WTC11 (cell line): Measurements from ENCODE around the gene UGCG. TPM values are rescaled to one million over a fixed set of nuclear protein-coding genes. Genes with fewer than 3 reads are reported as not detected.

ENCODE experiments used
- ATAC-seq: fragments of 200-7000 bp; cut with Tn5 transposase; 2 replicates; pipeline ENCODE4 v1.10.0; 2021; ENCODE audit warnings: mild to moderate bottlenecking, moderate library complexity
- CTCF ChIA-PET: fragments of 300-600 bp; sonication (Branson Sonifier 250); formaldehyde crosslinking; loops from one replicate; lab custom pipeline; 2021; ENCODE audit warnings: antibody characterized with exemption; lab: Charles Lee
- POLR2A ChIA-PET: fragments of 350-600 bp; sonication (Branson Sonifier 250); formaldehyde crosslinking; loops from one replicate; lab custom pipeline; 2021; ENCODE audit warnings: antibody characterized with exemption; lab: Charles Lee
- DNase-seq: peaks from one replicate; pipeline ENCODE4 v3.0.0; 2021; ENCODE audit warnings: low spot score
- H3K27ac Mint-ChIP-seq: 2 replicates; pipeline ENCODE4 v1.8.0; 2021; ENCODE audit warnings: mixed read lengths
- H3K27me3 Mint-ChIP-seq: 2 replicates; pipeline ENCODE4 v1.8.0; 2021; ENCODE audit warnings: low read depth, mild to moderate bottlenecking, moderate library complexity, mixed read lengths
- H3K36me3 Mint-ChIP-seq: 2 replicates; pipeline ENCODE4 v1.8.0; 2021; ENCODE audit warnings: mixed read lengths
- H3K4me1 Mint-ChIP-seq: 2 replicates; pipeline ENCODE4 v1.8.0; 2022; ENCODE audit warnings: mixed read lengths
- H3K4me3 Mint-ChIP-seq: 2 replicates; pipeline ENCODE4 v1.8.0; 2021; ENCODE audit warnings: mild to moderate bottlenecking, moderate library complexity, mixed read lengths
- H3K9me3 Mint-ChIP-seq: 2 replicates; pipeline ENCODE4 v1.8.0; 2021; ENCODE audit warnings: mixed read lengths
- AFF4 ChIP-seq: sonication (generic); formaldehyde crosslinking; IDR thresholded peaks from 2 replicates; pipeline ENCODE4 v1.8.1; 2023; ENCODE audit warnings: mild to moderate bottlenecking, missing genetic modification reagents, borderline replicate concordance
- AR ChIP-seq: fragments of 250-450 bp; sonication (Bioruptor Pico); IDR thresholded peaks from 2 replicates; pipeline ENCODE4 v1.9.0; 2021; ENCODE audit warnings: mild to moderate bottlenecking
- ARID4B ChIP-seq: sonication (generic); formaldehyde crosslinking; IDR thresholded peaks from 2 replicates; pipeline ENCODE4 v1.8.0; 2023; ENCODE audit warnings: missing genetic modification reagents, mild to moderate bottlenecking, borderline replicate concordance
- E2F1 ChIP-seq: sonication (generic); formaldehyde crosslinking; IDR thresholded peaks from 2 replicates; pipeline ENCODE4 v1.8.0; 2022; ENCODE audit warnings: mild to moderate bottlenecking, missing genetic modification reagents
- ESRRA ChIP-seq: sonication (generic); formaldehyde crosslinking; IDR thresholded peaks from 2 replicates; pipeline ENCODE4 v1.8.1; 2022; ENCODE audit warnings: mild to moderate bottlenecking, missing genetic modification reagents, borderline replicate concordance
- ETV6 ChIP-seq: sonication (generic); formaldehyde crosslinking; IDR thresholded peaks from 2 replicates; pipeline ENCODE4 v1.8.1; 2022; ENCODE audit warnings: mild to moderate bottlenecking, missing genetic modification reagents
- FOXK1 ChIP-seq: sonication (generic); formaldehyde crosslinking; IDR thresholded peaks from 2 replicates; pipeline ENCODE4 v1.8.0; 2022; ENCODE audit warnings: mild to moderate bottlenecking, moderate library complexity, missing genetic modification reagents
- GTF2I ChIP-seq: fragments of 250-450 bp; sonication (Bioruptor Pico); conservative IDR thresholded peaks from 2 replicates; pipeline ENCODE4 v1.4.0; 2021; ENCODE audit warnings: mild to moderate bottlenecking
- HMGXB4 ChIP-seq: sonication (generic); formaldehyde crosslinking; IDR thresholded peaks from 2 replicates; pipeline ENCODE4 v1.8.1; 2023; ENCODE audit warnings: mild to moderate bottlenecking, moderate library complexity, missing genetic modification reagents
- IRF2 ChIP-seq: sonication (generic); formaldehyde crosslinking; IDR thresholded peaks from 2 replicates; pipeline ENCODE4 v1.8.0; 2022; ENCODE audit warnings: low read depth, missing genetic modification reagents, borderline replicate concordance
- JAZF1 ChIP-seq: fragments of 250-450 bp; sonication (Bioruptor Pico); IDR thresholded peaks from 2 replicates; pipeline ENCODE4 v1.9.0; 2021; ENCODE audit warnings: moderate library complexity, mild to moderate bottlenecking, inconsistent platforms
- MAX ChIP-seq: sonication (generic); formaldehyde crosslinking; IDR thresholded peaks from 2 replicates; pipeline ENCODE4 v1.8.0; 2022; ENCODE audit warnings: mild to moderate bottlenecking, missing genetic modification reagents
- NR1H2 ChIP-seq: sonication (generic); formaldehyde crosslinking; IDR thresholded peaks from 2 replicates; pipeline ENCODE4 v1.9.0; 2021; ENCODE audit warnings: mild to moderate bottlenecking, moderate library complexity, missing genetic modification reagents
- OVOL2 ChIP-seq: fragments of 250-450 bp; sonication (Bioruptor Pico); IDR thresholded peaks from 2 replicates; pipeline ENCODE4 v1.9.0; 2021; ENCODE audit warnings: mild to moderate bottlenecking, borderline replicate concordance
- PRRX2 ChIP-seq: fragments of 250-450 bp; sonication (Bioruptor Pico); IDR thresholded peaks from 2 replicates; pipeline ENCODE4 v1.8.0; 2021; ENCODE audit warnings: mild to moderate bottlenecking
- RELA ChIP-seq: sonication (generic); formaldehyde crosslinking; IDR thresholded peaks from 2 replicates; pipeline ENCODE4 v1.8.1; 2022; ENCODE audit warnings: missing genetic modification reagents, mild to moderate bottlenecking, borderline replicate concordance
- SMAD3 ChIP-seq: sonication (generic); formaldehyde crosslinking; IDR thresholded peaks from 2 replicates; pipeline ENCODE4 v1.8.0; 2022; ENCODE audit warnings: missing genetic modification reagents, mild to moderate bottlenecking, borderline replicate concordance
- ZBTB43 ChIP-seq: sonication (generic); formaldehyde crosslinking; IDR thresholded peaks from 2 replicates; pipeline ENCODE4 v1.8.1; 2023; ENCODE audit warnings: mild to moderate bottlenecking, missing genetic modification reagents
- total RNA-seq: library from RNA; stranded (reverse); gene quantifications from 3 replicates; pipeline ENCODE4 v1.2.3, GENCODE V29; 2021

The UGCG gene
- total RNA-seq, 1 experiment from 2014 or later, result 37.5 TPM

- ATAC-seq (no peak), DNase-seq (no peak)
- H3K27ac Mint-ChIP-seq, result no peak overlapping the region
- H3K9me3 Mint-ChIP-seq, result no peaks in the 10 kb centered on the region
- H3K4me3 Mint-ChIP-seq, result no peak overlapping the region
- ChIA-PET POLR2A (no interaction called here), CTCF (interaction anchor here (1.2 kb wide), 1 partner anchor 137 kb away, joined by 5 read pairs; no protein-coding TSS in a partner anchor)
- H3K36me3 Mint-ChIP-seq, result peaks cover 14% of the 10 kb centered on the region
- no peak for TF ChIP-seq E2F1 (CRISPR knock-in tag)
- TF ChIP-seq FOXK1 (CRISPR knock-in tag), result no peak
- TF ChIP-seq GTF2I (CRISPR knock-in tag), result no peak
- TF ChIP-seq ZBTB43, result no peak
- no peak for TF ChIP-seq RELA (CRISPR knock-in tag)
- no peak for TF ChIP-seq MAX (CRISPR knock-in tag)
- no peak for TF ChIP-seq ETV6 (CRISPR knock-in tag)
- no peak for TF ChIP-seq OVOL2 (CRISPR knock-in tag)
- no peak for TF ChIP-seq NR1H2
- no peak for TF ChIP-seq ESRRA (CRISPR knock-in tag)
- no peak for TF ChIP-seq PRRX2 (CRISPR knock-in tag)
- no peak for TF ChIP-seq AR
- no peak for TF ChIP-seq SMAD3
- TF ChIP-seq HMGXB4 (CRISPR knock-in tag), result no peak
- no peaks in the 10 kb centered on the region for H3K27me3 Mint-ChIP-seq
- H3K4me1 Mint-ChIP-seq, result peaks cover 11% of the 10 kb centered on the region; the same call in 1 of the 2 replicates
These were observed 40.7 kb downstream of the UGCG start for GRCh38 chr9:111937301-111937700.

GRCh38 chr9:111937781-111938426, 41.3 kb downstream of the UGCG start:
- Mint-ChIP-seq H3K4me3 (no peak overlapping the region), H3K4me1 (peaks cover 11% of the 10 kb centered on the region; the same call in 1 of the 2 replicates), H3K27me3 (no peaks in the 10 kb centered on the region), H3K9me3 (no peaks in the 10 kb centered on the region), H3K36me3 (peaks cover 11% of the 10 kb centered on the region; the same call in 1 of the 2 replicates), H3K27ac (no peak overlapping the region)
- ChIA-PET POLR2A (no interaction called here), CTCF (interaction anchor here (1.2 kb wide), 1 partner anchor 137 kb away, joined by 5 read pairs; no protein-coding TSS in a partner anchor)
- no peak for ATAC-seq
- DNase-seq, result no peak
- TF ChIP-seq ARID4B, result no peak
- no peak for TF ChIP-seq JAZF1 (CRISPR knock-in tag)
- TF ChIP-seq IRF2 (CRISPR knock-in tag), result no peak
- no peak for TF ChIP-seq AFF4
